ENCODE measurements around the gene MDFIC.

- TF ChIP-seq POLR2A (IDR thresholded peaks at IDR 0.05; ENCODE audit: low read depth, low read length) (no peak), TAF1 (IDR thresholded peaks at IDR 0.05; ENCODE audit: low read depth, low read length) (no peak)
Observed at GRCh38 chr7:114923403-114923713, 1.5 kb downstream of the MDFIC start.
